ENCODE data around the gene ACYP1. TPM values are rescaled to one million over a fixed set of nuclear protein-coding genes. Genes with fewer than 3 reads are reported as not detected.
A peak's percentile ranks its signal among the peaks of the same experiment; 100 is the strongest.

ACYP1 gene
- 14.0 TPM for total RNA-seq

DNA sequence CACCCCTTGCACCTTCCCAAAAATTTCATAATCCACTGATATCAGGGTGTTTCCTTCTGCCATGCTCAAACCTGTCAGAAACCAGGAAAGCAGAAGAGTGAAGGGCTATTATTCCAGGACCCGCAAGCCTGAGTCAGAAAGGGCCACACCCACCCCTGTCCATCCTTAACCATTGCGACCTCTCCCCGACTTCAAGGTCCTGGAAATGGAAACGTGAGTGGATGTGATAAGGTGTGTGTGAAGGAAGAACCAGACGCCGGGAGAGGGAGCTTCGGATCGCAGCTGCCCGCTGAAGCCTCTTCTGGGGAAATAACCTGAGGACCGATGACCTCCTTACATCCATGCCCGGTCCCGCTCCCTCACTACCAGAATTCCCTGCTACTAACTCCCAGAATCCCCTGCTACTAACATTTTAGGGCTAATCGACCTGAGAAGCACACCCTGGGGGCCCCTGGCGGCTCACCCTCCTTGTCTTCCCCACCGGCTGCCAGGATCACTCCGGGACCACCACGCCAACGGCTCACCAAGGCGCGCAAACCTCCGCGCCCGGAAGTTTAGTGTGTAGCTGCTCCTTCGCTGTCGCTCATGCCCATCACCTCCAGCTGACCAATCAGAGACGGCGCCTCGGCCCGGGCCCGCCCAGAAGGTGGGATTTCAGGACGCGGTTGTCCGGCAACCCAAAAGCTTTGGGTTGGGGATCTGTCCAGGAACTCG lies at the start of gene ACYP1:
Gene ACYP1 (minus strand): TSS at position 534 of the 714 bp plus-strand sequence. CDS start 471 bp downstream, at position 63.
- intact Hi-C loops (cut with DNase I) = no loop called here
- ATAC-seq (peak; percentile 98), DNase-seq (ENCODE audit: low spot score) (peak; percentile 96)

DNA sequence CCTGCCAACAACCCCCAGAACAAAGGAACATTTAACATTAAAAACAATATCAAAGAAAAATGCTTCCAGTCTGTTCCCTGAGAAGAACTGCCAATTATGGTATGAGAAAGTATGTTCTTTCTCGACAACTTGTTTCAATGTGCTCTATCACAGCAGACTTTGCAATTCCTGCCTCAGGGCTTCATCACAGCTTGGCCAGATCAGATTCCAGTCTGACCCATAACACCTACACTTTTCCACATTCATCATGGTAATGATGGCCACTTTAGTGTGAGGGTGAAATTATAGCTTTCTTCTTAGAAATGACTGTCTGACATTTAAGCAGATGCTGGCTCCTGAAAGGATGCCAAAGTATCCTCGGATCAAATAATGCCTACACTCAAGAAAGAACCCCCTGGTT lies 46.1 kb upstream of the ACYP1 start:
- intact Hi-C loops (cut with DNase I) = no loop called here
- no peak for ATAC-seq
- no peak for DNase-seq (ENCODE audit: low spot score)

DNA sequence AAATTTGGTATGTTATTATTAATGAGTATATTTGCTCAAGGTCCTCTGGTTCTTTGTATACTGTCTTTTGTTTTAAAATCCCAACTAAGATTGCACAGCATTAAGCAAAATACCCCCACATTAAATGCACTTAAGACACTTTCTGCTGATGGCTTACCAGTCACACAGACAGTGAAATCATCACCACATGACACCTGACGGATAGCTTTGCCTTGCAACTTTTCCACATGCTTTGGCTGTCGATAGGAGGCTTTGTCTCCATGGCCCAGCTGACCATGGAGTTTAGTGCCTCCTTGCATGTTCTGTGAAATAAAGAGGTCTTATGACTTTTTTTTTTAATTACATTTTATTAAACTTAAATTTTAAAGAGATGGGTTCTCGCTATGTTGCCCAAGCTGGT lies 43.4 kb upstream of the ACYP1 start:
- ATAC-seq = no peak
- intact Hi-C loops (cut with DNase I) = no loop called here
- DNase-seq (ENCODE audit: low spot score) = no peak

DNA sequence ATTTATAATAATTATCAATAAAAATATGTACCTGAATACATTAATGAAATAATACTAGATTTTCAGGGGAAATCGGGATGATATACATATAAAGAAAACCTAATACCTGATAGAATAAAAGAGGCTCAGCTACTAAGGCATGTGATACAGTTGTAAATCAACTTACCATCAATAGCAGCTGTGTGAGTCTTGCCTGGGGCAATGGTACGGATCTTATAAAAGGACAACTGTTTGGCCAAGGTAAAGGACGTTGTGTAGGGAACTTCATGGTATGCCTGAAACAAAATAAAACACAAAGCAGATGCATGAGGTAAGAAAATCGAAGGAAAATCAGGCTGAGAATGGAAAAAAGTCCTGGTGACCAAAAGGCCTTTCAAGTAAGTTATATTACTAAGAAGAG lies 37.7 kb upstream of the ACYP1 start:
- DNase-seq (ENCODE audit: low spot score) (no peak), ATAC-seq (no peak)
- intact Hi-C loops (cut with DNase I) = no loop called here

DNA sequence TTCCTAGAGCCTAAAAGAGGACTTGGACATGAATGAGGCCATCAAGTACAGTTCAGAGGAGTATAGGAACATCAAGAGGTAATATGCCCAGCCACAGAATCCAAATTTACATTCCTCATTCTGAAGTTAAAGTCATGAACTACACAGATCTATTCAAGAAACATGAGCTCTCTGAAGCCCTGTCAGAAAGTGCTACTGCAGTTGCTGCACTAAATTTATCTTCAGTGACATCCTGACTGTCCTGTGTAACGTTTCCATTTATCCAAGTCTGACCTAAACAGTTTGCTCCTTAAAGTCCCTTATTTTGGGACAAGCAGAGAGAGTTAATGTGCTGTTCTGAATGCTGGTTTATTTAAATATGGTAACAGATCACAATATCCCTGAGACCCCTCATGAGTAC lies 34.9 kb upstream of the ACYP1 start:
- DNase-seq (ENCODE audit: low spot score) (no peak), ATAC-seq (no peak)
- intact Hi-C loops (cut with DNase I) = no loop called here

DNA sequence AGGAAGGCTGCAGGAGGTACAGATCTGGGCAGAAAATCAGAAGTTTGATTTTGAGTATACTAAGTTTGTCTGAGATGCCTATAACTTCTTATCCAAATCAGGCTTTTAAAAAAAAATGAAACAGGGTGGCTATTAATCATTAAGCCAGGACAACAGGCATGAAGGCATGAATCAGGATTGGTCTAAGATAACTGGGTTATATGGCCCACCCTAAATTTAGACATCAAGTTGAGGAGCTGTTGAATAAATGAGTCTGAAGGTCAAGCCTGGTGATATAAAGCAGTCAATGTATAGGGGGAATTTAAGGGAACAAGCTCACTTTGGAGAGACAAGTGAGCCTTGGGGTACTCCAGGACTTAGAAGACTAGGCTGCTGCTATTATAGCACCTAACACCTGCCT lies 34.4 kb upstream of the ACYP1 start:
- ATAC-seq (no peak), DNase-seq (ENCODE audit: low spot score) (no peak)
- intact Hi-C loops (cut with DNase I) = no loop called here

DNA sequence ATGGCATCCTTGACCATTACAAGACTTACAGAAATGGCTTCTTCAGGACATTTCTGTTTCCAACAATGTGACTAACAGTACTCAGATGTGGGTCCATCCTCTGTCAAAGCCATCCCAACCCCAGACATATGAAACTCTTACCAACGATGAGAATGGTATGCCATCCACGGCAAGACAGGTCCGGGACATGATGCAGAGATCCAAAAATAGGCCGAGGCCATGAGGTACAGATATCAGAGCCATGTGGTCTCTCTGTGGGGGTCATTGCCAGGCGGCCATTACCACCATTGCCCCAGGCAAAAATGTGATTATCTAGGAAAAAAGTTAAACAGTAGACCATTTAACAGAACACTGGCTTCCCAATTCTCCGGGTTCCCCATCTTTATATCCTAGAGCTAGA lies 33.1 kb upstream of the ACYP1 start:
- intact Hi-C loops (cut with DNase I) = no loop called here
- no peak for DNase-seq (ENCODE audit: low spot score)
- no peak for ATAC-seq

DNA sequence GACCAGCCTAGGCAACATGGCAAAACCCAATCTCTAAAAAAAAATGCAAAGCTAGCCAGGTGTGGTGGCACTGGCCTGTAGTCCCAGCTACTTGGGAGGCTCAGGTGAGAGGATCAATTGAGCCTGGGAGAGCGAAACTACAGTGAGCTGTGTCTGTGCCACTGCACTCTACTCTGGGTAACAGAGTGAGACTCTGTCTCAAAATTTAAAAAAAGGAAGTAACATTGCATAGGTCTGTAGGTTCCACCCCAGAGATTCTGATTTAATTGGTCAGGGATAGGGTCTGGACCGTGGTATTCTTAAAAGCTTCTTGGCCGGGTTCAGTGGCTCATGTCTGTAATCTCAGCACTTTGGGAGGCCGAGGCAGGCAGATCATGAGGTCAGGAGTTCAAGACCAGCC lies 31.9 kb upstream of the ACYP1 start:
- ATAC-seq (no peak), DNase-seq (ENCODE audit: low spot score) (no peak)
- intact Hi-C loops (cut with DNase I) = no loop called here

DNA sequence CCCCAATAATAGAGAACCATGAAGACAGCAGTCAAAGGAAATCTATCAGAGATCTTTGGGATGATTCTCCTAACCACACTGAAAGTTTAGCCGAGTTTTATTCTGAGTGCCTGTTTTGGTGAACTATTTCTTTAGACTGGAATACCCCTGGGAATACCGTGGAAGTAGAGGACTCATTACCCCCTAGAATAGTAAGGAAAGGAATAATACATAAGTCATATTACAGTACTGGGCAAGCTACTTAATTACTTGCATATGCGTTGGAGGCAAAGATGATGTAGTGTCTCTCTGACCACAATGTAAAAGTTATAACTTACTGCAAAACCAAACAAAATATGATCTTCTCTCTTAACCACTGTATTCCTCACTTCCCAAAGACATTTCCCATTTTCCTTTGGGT lies 31.1 kb upstream of the ACYP1 start:
- ATAC-seq (no peak), DNase-seq (ENCODE audit: low spot score) (no peak)
- intact Hi-C loops (cut with DNase I) = no loop called here

DNA sequence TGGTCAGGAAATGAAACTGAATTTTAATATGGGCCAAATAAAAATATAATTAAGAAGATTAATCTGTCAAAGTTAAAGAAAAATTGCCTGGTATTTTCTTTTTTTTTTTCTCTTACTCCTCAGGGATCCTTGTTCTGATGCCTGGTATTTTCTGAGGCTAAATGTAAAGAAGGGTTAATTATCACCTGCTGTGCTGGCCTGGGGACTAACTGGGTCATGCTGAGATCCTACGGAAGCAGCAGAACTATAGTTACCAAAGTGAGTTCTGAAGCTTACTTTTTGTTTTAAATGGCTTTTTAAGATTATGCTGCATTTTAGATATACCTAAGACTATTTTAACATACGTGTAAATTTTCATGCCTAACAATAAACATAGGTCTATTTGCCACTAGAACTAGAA lies 28.9 kb upstream of the ACYP1 start:
- ATAC-seq (no peak), DNase-seq (ENCODE audit: low spot score) (no peak)
- intact Hi-C loops (cut with DNase I) = no loop called here

DNA sequence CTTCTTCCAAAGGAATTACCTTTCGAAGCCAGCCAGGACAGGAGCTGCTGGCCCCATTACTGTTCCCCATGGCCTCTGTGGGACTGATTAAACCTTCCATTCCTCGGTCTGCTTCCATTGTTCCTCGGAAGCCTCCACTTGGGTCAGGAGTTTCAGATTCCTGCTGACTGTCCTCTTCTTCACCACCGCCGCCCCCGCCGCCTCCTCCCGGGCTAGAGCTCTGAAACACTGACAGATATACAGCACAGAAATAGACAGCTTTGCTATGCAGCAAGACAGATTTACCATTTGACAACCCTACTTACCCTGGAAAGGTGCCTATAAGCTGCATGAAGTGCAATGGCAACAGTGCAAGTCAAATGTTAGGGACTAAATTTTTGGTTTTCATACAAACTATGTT lies 27.4 kb upstream of the ACYP1 start:
- ATAC-seq = no peak
- DNase-seq (ENCODE audit: low spot score) = no peak
- intact Hi-C loops (cut with DNase I) = no loop called here

DNA sequence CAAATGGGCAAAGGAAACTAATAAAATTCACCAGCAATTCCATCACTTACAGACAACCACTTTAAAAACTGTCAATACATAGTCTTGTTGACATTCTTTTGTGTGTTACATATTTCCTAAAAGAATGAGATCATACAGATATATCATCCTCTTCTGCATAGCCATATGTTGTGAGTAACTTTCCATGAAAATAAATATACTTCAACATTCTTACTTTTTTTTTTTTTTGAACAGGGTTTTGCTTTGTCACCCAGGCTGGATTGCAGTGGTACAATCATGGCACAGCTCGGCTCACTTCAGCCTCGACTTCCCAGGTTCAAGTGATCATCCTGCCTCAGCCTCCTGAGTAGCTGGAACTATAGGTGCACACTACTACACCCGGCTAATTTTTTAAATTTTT lies 26.5 kb upstream of the ACYP1 start:
- no peak for ATAC-seq
- no peak for DNase-seq (ENCODE audit: low spot score)
- intact Hi-C loops (cut with DNase I) = no loop called here

DNA sequence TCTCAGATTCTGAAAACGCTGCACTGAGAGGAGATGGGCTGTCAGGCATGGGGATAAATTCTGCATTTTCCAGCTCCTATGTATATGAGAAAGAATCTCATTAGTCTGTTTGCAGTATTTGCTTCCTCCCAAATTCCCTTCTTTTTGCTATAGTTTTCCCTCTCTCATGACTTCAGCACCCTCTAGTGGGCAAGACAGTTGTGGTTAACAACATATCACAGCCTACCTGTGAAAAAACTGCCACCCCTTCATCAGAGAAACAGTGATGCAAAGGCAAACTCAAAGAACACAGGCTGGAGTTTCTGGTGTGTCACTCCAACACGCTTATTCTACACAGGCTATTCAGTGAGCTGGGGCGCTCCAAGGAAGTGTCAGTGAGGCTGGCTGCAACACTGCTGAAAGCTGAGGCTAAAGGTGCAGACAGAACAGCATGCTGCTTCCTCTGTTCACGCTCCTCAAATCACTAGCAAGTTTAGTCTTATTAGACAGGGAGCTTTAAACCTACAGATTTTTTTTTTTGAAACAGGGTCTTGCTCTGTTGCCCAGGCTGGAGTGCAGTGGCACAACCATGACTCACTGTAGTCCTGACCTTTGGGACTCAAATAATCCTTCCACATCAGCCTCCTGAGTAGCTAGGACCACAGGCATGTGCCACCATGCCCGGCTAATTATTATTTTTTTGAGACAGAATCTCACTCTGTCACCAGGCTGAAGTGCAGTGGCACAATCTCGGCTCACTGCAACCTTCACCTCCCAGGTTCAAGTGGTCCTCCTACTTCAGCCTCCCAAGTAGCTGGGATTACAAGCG lies 24.9 kb upstream of the ACYP1 start:
- intact Hi-C loops (cut with DNase I) = loop anchor here (10.0 kb wide), 2 partner anchors 144 to 174 kb away; no protein-coding TSS in a partner anchor
- no peak for DNase-seq (ENCODE audit: low spot score)
- peak; percentile 84 for ATAC-seq

DNA sequence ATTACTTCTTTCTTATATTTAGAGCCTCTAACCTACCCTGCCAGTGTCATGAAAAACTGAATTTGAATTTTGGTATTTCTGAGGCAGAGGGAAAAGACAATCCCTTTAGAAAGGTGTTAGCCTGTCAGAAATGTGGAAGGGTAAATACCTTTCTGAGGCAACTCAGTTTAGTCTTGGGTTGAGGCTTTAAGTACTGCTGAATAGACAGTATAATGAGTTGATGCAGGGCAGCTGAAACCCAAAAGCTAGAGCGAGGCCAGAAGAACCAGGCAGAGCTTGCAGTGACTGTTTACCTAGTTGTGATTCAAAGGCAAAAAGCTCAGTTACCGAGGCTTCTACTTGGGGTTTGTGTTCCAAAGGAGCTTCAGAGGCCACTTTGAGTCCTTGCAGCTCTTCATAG lies 24.3 kb upstream of the ACYP1 start:
- ATAC-seq (no peak), DNase-seq (ENCODE audit: low spot score) (no peak)
- intact Hi-C loops (cut with DNase I) = loop anchor here (10.0 kb wide), 2 partner anchors 143 to 173 kb away; no protein-coding TSS in a partner anchor

DNA sequence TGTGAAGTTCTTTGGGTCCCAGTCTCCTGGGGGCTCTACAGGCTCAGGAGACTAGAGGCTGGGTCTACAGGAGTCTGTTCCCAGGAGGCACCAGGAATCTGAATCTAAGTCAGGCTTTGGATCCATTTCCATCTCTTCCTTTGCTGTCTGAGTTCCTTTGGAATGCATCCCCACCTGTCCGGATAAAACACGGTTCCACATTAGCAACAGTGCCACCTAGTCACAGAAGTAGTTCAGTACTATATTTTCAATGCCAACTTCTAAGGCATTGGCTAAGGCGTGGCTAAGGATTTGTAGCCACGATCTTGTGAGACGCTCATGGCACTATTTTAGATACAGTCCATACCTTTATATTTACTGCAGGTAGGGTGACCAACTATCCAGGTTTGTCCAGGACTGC lies 20.7 kb upstream of the ACYP1 start:
- intact Hi-C loops (cut with DNase I) = loop anchor here (10.0 kb wide), 2 partner anchors 140 to 170 kb away; no protein-coding TSS in a partner anchor
- no peak for ATAC-seq
- DNase-seq (ENCODE audit: low spot score) = no peak

DNA sequence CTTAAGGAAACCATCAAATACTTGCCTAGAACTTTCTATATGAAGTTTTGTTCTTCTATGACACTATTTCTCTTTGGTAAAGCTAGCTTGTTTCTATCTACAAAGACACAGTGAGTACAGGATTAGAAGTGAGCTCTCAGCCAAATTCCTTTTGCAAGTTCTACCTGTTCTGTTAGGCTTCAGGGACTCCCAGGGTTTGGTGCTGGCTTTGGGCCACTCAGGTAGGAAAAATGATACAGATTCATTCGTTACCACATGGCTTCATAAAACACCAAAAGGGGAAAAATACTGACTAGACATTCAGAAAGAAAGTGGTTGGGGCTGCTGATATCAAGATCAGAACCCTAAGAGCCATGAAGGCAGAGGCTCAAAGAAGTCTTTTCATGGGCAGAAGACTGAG lies 19.4 kb upstream of the ACYP1 start:
- intact Hi-C loops (cut with DNase I) = loop anchor here (10.0 kb wide), 2 partner anchors 138 to 168 kb away; no protein-coding TSS in a partner anchor
- ATAC-seq = no peak
- DNase-seq (ENCODE audit: low spot score) = no peak

DNA sequence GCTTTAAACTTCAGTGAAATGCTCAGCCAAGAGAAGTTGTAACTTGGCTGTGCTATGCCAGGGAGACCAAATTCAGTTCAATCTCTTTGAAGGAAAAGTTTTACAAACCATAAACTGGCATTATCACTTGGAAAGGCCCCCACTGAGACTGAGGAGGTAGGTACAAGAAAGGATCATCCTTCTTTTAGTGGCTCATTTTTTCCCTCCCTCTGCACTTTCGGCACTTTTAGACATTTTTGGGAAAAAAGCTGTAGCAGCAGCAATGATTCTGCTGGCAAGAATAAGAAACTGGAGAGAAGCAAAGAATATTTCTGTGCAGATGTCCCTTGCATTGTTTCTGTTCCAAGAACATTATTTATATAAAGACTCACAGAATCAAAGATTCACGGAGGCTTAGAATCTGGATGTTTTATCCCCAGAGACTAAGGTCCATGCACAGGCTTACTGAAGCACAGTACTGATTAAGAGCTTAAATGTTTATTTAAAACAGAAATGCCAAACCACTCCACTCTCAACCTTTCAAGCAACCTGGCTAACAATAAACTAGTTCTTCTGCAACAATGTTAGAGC lies 17.9 kb upstream of the ACYP1 start:
- intact Hi-C loops (cut with DNase I) = loop anchor here (10.0 kb wide), 2 partner anchors 137 to 167 kb away; no protein-coding TSS in a partner anchor
- no peak for DNase-seq (ENCODE audit: low spot score)
- peak; percentile 18 for ATAC-seq

DNA sequence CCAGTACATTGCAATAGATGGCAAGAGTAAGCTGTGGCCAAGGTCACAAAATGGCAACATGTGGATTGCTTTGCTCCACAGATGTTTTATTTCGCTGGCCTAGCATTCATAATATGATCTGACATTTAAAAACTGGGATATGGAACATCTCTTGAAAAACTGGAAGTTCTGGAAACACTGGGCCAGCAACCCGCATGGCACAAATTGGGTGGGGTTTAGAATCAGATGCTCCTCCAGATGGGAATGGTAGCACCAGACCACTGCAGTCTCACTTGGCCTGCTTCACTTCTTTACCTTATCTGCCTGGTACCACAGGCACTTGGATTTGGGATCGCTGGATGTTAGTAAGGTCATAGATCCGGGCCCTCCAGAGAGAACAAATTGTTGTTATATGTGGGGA lies 15.7 kb upstream of the ACYP1 start:
- ATAC-seq (no peak), DNase-seq (ENCODE audit: low spot score) (no peak)
- intact Hi-C loops (cut with DNase I) = no loop called here

DNA sequence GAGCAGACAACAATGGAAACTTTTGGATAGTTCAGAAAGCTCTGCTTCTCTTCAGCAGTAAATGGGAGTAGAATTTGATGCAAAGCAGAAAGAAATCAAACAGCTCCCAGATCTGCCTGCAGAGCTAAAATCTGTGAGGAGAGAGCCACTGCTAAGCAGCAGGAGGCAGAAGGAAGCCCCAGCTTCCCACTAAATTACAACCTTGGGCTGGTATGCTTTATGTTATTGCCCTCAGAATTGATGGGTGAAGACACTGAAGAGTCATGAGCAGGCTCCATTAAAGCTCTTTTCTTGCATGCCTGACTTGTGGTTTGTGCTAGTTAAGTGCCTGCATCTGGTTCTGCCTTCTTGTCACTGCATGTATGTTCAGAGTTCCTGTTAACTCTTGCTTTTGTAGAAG lies 14.0 kb upstream of the ACYP1 start:
- intact Hi-C loops (cut with DNase I) = no loop called here
- no peak for ATAC-seq
- DNase-seq (ENCODE audit: low spot score) = no peak

DNA sequence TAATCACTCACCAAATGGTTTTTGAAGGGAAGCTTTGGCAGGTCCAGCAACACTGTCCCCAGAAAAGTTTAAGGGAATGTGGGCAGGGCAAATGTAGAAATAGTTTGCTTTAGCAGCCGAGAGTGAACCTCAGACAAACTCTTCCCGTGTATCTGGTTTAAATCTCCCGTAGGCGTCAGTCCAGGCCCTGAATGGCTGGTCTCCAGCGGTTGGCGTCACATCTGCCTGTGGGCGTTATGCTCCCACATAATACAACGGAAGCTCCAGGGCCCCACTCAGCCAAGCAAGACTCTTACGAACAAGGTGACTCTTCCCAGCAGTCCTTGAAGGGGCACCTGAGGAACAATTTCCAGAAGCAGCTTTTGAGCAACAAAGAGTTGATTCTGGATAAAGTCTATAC lies 6.6 kb upstream of the ACYP1 start:
- intact Hi-C loops (cut with DNase I) = no loop called here
- ATAC-seq = peak; percentile 1
- DNase-seq (ENCODE audit: low spot score) = peak; percentile 76

All from sciatic nerve (tissue), 2 donors.